ENCODE data around the gene NOX4. TPM values are rescaled to one million over a fixed set of nuclear protein-coding genes. Genes with fewer than 3 reads are reported as not detected.

The NOX4 gene
- total RNA-seq, 2 donors from 2014 or later, result 2.7 to 6.0 TPM

DNA sequence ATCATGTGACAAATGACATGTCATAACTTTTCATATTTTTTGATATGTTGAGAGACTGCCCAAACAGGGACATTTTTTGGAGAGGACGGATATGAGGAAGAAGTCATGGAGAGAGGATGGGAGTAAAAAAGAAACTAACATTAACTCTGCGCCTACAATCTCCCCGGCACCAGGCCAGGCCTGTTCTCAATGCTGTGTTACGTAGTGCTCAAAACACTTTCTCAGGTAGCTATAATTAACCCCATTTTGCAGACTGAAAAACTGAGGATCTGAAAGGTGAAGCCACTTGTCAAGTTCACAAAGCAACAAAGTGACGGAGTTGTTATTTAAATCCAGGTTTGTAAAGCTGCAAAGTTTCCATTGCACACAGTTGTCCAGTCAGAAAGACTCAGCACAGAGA lies 17.4 kb upstream of the NOX4 start:
- Mint-ChIP-seq H3K4me1 (peaks cover 2% of the 10 kb centered on the region), H3K4me3 (no peak overlapping the region), H3K27me3 (ENCODE audit: insufficient read depth) (no peaks in the 10 kb centered on the region), H3K9me3 (no peaks in the 10 kb centered on the region), H3K36me3 (ENCODE audit: low read depth) (no peaks in the 10 kb centered on the region), H3K27ac (no peak overlapping the region)
- DNase-seq, result no peak
- H3K9ac ChIP-seq (ENCODE audit: extremely low read depth, low read length, poor library complexity, severe bottlenecking), result no peak overlapping the region
- TF ChIP-seq, protein P1, sequence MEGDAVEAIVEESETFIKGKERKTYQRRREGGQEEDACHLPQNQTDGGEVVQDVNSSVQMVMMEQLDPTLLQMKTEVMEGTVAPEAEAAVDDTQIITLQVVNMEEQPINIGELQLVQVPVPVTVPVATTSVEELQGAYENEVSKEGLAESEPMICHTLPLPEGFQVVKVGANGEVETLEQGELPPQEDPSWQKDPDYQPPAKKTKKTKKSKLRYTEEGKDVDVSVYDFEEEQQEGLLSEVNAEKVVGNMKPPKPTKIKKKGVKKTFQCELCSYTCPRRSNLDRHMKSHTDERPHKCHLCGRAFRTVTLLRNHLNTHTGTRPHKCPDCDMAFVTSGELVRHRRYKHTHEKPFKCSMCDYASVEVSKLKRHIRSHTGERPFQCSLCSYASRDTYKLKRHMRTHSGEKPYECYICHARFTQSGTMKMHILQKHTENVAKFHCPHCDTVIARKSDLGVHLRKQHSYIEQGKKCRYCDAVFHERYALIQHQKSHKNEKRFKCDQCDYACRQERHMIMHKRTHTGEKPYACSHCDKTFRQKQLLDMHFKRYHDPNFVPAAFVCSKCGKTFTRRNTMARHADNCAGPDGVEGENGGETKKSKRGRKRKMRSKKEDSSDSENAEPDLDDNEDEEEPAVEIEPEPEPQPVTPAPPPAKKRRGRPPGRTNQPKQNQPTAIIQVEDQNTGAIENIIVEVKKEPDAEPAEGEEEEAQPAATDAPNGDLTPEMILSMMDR (conservative IDR thresholded peaks at IDR 0.05), result no peak
- no peaks in the 10 kb centered on the region for H3K27me3 ChIP-seq (ENCODE audit: control insufficient read depth, insufficient read depth, low read length, poor library complexity, severe bottlenecking)
- H3K36me3 ChIP-seq (ENCODE audit: control insufficient read depth, insufficient read depth, low read length), result no peaks in the 10 kb centered on the region
- H3K9me3 ChIP-seq (ENCODE audit: control insufficient read depth, low read length), result no peaks in the 10 kb centered on the region
- no peak overlapping the region for H3K4me3 ChIP-seq (ENCODE audit: low read length)
- WGBS, 2 experiments (ENCODE audit: insufficient coverage in 1 of 2, insufficient read length in 1 of 2), result 94 to 98% methylated on average over 5 of the region's 5 CpGs
- H3K27ac ChIP-seq (ENCODE audit: low read depth, low read length), result no peak overlapping the region
- no peaks in the 10 kb centered on the region for H3K4me1 ChIP-seq (ENCODE audit: control insufficient read depth, insufficient read depth, low read length)

DNA sequence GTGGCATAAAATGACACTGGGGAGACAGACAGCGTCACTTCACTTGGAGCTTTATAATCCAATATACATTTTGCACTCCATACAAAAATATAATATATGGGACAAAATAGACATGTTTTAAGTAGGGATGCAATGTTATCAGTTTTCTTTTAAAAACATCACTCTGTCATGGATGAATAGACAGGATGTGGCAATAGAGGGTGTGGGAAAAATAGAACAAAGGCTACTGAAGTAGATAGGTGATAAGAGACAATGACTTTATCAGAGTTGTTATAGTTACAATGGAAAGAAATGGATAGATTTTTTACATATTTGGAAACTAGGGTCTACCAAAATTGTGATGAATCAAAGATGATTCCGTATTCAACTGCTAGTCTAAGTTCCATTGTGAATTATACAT lies 13.1 kb upstream of the NOX4 start:
- H3K4me1 ChIP-seq (ENCODE audit: control insufficient read depth, insufficient read depth, low read length), result no peaks in the 10 kb centered on the region
- Mint-ChIP-seq H3K4me3 (no peak overlapping the region), H3K27me3 (ENCODE audit: insufficient read depth) (no peaks in the 10 kb centered on the region), H3K9me3 (no peaks in the 10 kb centered on the region), H3K36me3 (ENCODE audit: low read depth) (no peaks in the 10 kb centered on the region), H3K4me1 (peaks cover 5% of the 10 kb centered on the region), H3K27ac (no peak overlapping the region)
- H3K27me3 ChIP-seq (ENCODE audit: control insufficient read depth, insufficient read depth, low read length, poor library complexity, severe bottlenecking), result peaks cover 9% of the 10 kb centered on the region
- H3K4me3 ChIP-seq (ENCODE audit: low read length), result no peak overlapping the region
- WGBS, 2 experiments (ENCODE audit: insufficient coverage in 1 of 2, insufficient read length in 1 of 2), result 93 to 100% methylated on average over 1 to 2 of the region's 2 CpGs
- H3K9ac ChIP-seq (ENCODE audit: extremely low read depth, low read length, poor library complexity, severe bottlenecking), result no peak overlapping the region
- H3K36me3 ChIP-seq (ENCODE audit: control insufficient read depth, insufficient read depth, low read length), result no peaks in the 10 kb centered on the region
- no peaks in the 10 kb centered on the region for H3K9me3 ChIP-seq (ENCODE audit: control insufficient read depth, low read length)
- TF ChIP-seq, protein P1 (conservative IDR thresholded peaks at IDR 0.05), result no peak
- DNase-seq, result no peak
- no peak overlapping the region for H3K27ac ChIP-seq (ENCODE audit: low read depth, low read length)

DNA sequence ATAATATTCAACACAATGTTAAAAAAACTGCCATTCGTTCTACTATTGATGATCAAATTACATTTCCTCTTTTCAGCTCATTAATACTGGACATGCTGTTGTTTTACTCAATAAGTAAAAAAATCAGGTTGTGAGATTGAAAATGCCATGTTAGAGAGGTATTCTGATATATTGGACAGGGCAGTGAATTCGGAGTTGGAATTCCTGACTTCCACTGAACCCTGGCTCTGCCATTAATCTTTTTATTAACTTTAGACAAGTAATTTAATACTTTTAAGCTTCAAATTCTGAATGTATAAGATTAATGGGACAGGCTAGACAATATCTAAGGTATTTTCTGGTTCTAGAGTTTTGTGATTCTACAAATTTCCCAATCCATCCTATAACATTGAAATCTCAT lies 12.2 kb upstream of the NOX4 start:
- Mint-ChIP-seq H3K4me1 (peaks cover 5% of the 10 kb centered on the region), H3K36me3 (ENCODE audit: low read depth) (no peaks in the 10 kb centered on the region), H3K4me3 (no peak overlapping the region), H3K27me3 (ENCODE audit: insufficient read depth) (no peaks in the 10 kb centered on the region), H3K9me3 (no peaks in the 10 kb centered on the region), H3K27ac (no peak overlapping the region)
- Histone ChIP-seq H3K27ac (ENCODE audit: low read depth, low read length) (no peak overlapping the region), H3K9me3 (ENCODE audit: control insufficient read depth, low read length) (no peaks in the 10 kb centered on the region), H3K4me1 (ENCODE audit: control insufficient read depth, insufficient read depth, low read length) (no peaks in the 10 kb centered on the region), H3K4me3 (ENCODE audit: low read length) (no peak overlapping the region), H3K36me3 (ENCODE audit: control insufficient read depth, insufficient read depth, low read length) (no peaks in the 10 kb centered on the region), H3K27me3 (ENCODE audit: control insufficient read depth, insufficient read depth, low read length, poor library complexity, severe bottlenecking) (peaks cover 9% of the 10 kb centered on the region), H3K9ac (ENCODE audit: extremely low read depth, low read length, poor library complexity, severe bottlenecking) (no peak overlapping the region)
- TF ChIP-seq, protein P1 (conservative IDR thresholded peaks at IDR 0.05), result no peak
- 100% methylated on average over 1 of the region's 2 CpGs; no CpG with 5 or more reads in 1 of the 2 experiments for WGBS, 2 experiments (ENCODE audit: insufficient coverage in 1 of 2, insufficient read length in 1 of 2)
- no peak for DNase-seq

All from endodermal cell (in vitro differentiated cells).